Parathyroid adenoma (tissue), 2 donors: ENCODE results near the gene ANGEL2.

ENCODE experiments used
- H2AFZ ChIP-seq: fragments of 300-600 bp; sonication (generic); one replicate; pipeline ENCODE4 v1.7.0; 2017; ENCODE audit warnings: antibody characterized with exemption, mild to moderate bottlenecking
- H3K27ac ChIP-seq: fragments of 300-600 bp; sonication (generic); one replicate; pipeline ENCODE4 v1.7.0; 2017
- H3K27me3 ChIP-seq: fragments of 300-600 bp; sonication (generic); one replicate; pipeline ENCODE4 v1.7.0; 2017; ENCODE audit warnings: low read length; ENCODE audit not compliant: control insufficient read depth, insufficient read depth
- H3K36me3 ChIP-seq: fragments of 300-600 bp; sonication (generic); one replicate; pipeline ENCODE4 v1.7.0; 2017; ENCODE audit warnings: low read length; ENCODE audit not compliant: control insufficient read depth, insufficient read depth
- H3K4me1 ChIP-seq: fragments of 300-600 bp; sonication (generic); one replicate; pipeline ENCODE4 v1.7.0; 2017; ENCODE audit warnings: control low read depth
- H3K4me2 ChIP-seq: fragments of 300-600 bp; sonication (generic); one replicate; pipeline ENCODE4 v1.7.0; 2017; ENCODE audit warnings: low read length
- H3K4me3 ChIP-seq: fragments of 300-600 bp; sonication (generic); one replicate; pipeline ENCODE4 v1.7.0; 2017; ENCODE audit warnings: low read depth, low read length
- H3K79me2 ChIP-seq: fragments of 300-600 bp; sonication (generic); one replicate; pipeline ENCODE4 v1.7.0; 2017; ENCODE audit warnings: control low read depth
- H3K9ac ChIP-seq: fragments of 300-600 bp; sonication (generic); one replicate; pipeline ENCODE4 v1.7.0; 2017; ENCODE audit warnings: mild to moderate bottlenecking
- H3K9me3 ChIP-seq: fragments of 300-600 bp; sonication (generic); one replicate; pipeline ENCODE4 v1.7.0; 2017; ENCODE audit warnings: low read length; ENCODE audit not compliant: control insufficient read depth
- CTCF ChIP-seq: fragments of 300-600 bp; sonication (generic); IDR thresholded peaks from one replicate; pipeline ENCODE4 v1.7.0; 2017; ENCODE audit warnings: antibody characterized with exemption, mild to moderate bottlenecking
- donor health status: primary hyperparathyroidism.

The ANGEL2 gene

GRCh38 chr1:213019450-213019849, 3.8 kb upstream of the ANGEL2 start:
- peaks cover 2% of the 10 kb centered on the region for H3K4me1 ChIP-seq
- no peak for TF ChIP-seq CTCF
- H3K27me3 ChIP-seq, result no peaks in the 10 kb centered on the region
- no peaks in the 10 kb centered on the region for H3K36me3 ChIP-seq
- no peaks in the 10 kb centered on the region for H3K79me2 ChIP-seq
- H3K9me3 ChIP-seq, result no peaks in the 10 kb centered on the region
- no peak overlapping the region for H3K4me3 ChIP-seq
- no peak overlapping the region for H3K9ac ChIP-seq
- H3K27ac ChIP-seq, result no peak overlapping the region
- no peak overlapping the region for H3K4me2 ChIP-seq
- no peak overlapping the region for H2AFZ ChIP-seq

GRCh38 chr1:213017447-213018273, 2.0 kb upstream of the ANGEL2 start:
- no peak overlapping the region for H3K27ac ChIP-seq
- no peaks in the 10 kb centered on the region for H3K36me3 ChIP-seq
- H3K9me3 ChIP-seq, result no peaks in the 10 kb centered on the region
- no peak overlapping the region for H3K9ac ChIP-seq
- H3K79me2 ChIP-seq, result no peaks in the 10 kb centered on the region
- H3K4me2 ChIP-seq, result no peak overlapping the region
- TF ChIP-seq CTCF, result no peak
- no peaks in the 10 kb centered on the region for H3K27me3 ChIP-seq
- H2AFZ ChIP-seq, result no peak overlapping the region
- no peak overlapping the region for H3K4me3 ChIP-seq
- H3K4me1 ChIP-seq, result peaks cover 6% of the 10 kb centered on the region

GRCh38 chr1:213014642-213015041, 1.0 kb downstream of the ANGEL2 start:
- H3K27ac ChIP-seq, result peak overlapping the region; percentile 79
- peak overlapping the region; percentile 86 for H2AFZ ChIP-seq
- TF ChIP-seq CTCF, result no peak

GRCh38 chr1:213008564-213008963, 7.1 kb downstream of the ANGEL2 start:
- H3K27me3 ChIP-seq, result no peaks in the 10 kb centered on the region
- no peak overlapping the region for H2AFZ ChIP-seq
- H3K4me1 ChIP-seq, result no peaks in the 10 kb centered on the region
- no peak overlapping the region for H3K27ac ChIP-seq
- no peak overlapping the region for H3K4me3 ChIP-seq
- H3K9ac ChIP-seq, result no peak overlapping the region
- no peaks in the 10 kb centered on the region for H3K9me3 ChIP-seq
- TF ChIP-seq CTCF, result no peak
- H3K79me2 ChIP-seq, result no peaks in the 10 kb centered on the region
- no peak overlapping the region for H3K4me2 ChIP-seq
- H3K36me3 ChIP-seq, result no peaks in the 10 kb centered on the region

More at GRCh38 chr1:213014642-213015041, 1.0 kb downstream of the ANGEL2 start:
- H3K36me3 ChIP-seq, result no peaks in the 10 kb centered on the region
- H3K4me1 ChIP-seq, result peaks cover 6% of the 10 kb centered on the region
- no peaks in the 10 kb centered on the region for H3K27me3 ChIP-seq
- peak overlapping the region; percentile 80 for H3K4me2 ChIP-seq
- H3K9ac ChIP-seq, result no peak overlapping the region
- peak overlapping the region; percentile 79 for H3K4me3 ChIP-seq
- no peaks in the 10 kb centered on the region for H3K79me2 ChIP-seq
- H3K9me3 ChIP-seq, result no peaks in the 10 kb centered on the region

GRCh38 chr1:213003256-213003655, 12.4 kb downstream of the ANGEL2 start:
- H3K4me3 ChIP-seq, result no peak overlapping the region
- no peaks in the 10 kb centered on the region for H3K79me2 ChIP-seq
- no peaks in the 10 kb centered on the region for H3K27me3 ChIP-seq
- no peaks in the 10 kb centered on the region for H3K9me3 ChIP-seq
- TF ChIP-seq CTCF, result no peak
- H3K36me3 ChIP-seq, result no peaks in the 10 kb centered on the region
- H3K4me2 ChIP-seq, result no peak overlapping the region
- H3K27ac ChIP-seq, result no peak overlapping the region
- H3K4me1 ChIP-seq, result no peaks in the 10 kb centered on the region
- H2AFZ ChIP-seq, result no peak overlapping the region
- H3K9ac ChIP-seq, result no peak overlapping the region
